B cell (primary cell): ENCODE results near the gene UCMA. TPM values are rescaled to one million over a fixed set of nuclear protein-coding genes. Genes with fewer than 3 reads are reported as not detected.
"Not testable (repeated sequence)": the region's sequence is repeated elsewhere in the genome, so short reads cannot be mapped to it uniquely, and the experiment has no call there.

Experiments
- ATAC-seq: fragments of 200-7000 bp; cut with Tn5 transposase; one replicate; pipeline ENCODE4 v1.10.0; 2021; ENCODE audit warnings: low read depth, mild to moderate bottlenecking, moderate number of reproducible peaks, moderate library complexity
- CTCF ChIA-PET: fragments of 350-600 bp; sonication (Branson Sonifier 250); formaldehyde crosslinking; loops from one replicate; lab custom pipeline; 2021; ENCODE audit warnings: antibody characterized with exemption, inconsistent platforms; lab: Charles Lee
- POLR2A ChIA-PET: fragments of 350-600 bp; sonication (Branson Sonifier 250); formaldehyde crosslinking; loops from one replicate; lab custom pipeline; 2021; ENCODE audit warnings: antibody characterized with exemption; lab: Charles Lee
- DNase-seq: peaks from one replicate; pipeline ENCODE4 v3.0.0; 2013
- H2AFZ ChIP-seq: 2 replicates; pipeline ENCODE4 v1.6.1; 2012; ENCODE audit warnings: mild to moderate bottlenecking, low read depth, low read length; ENCODE audit not compliant: insufficient read depth, poor library complexity, severe bottlenecking
- H3K27ac ChIP-seq, 2 donors: 1 replicate in 1 of 2; 2 replicates in 1 of 2; pipeline ENCODE4 v1.5.1; 2012 to 2013; ENCODE audit warnings: low read length in 2 of 2, mild to moderate bottlenecking in 2 of 2, moderate library complexity in 1 of 2
- H3K27me3 ChIP-seq, 4 experiments: fragments of 200-600 bp in 1 of 4; sonication (generic) in 1 of 4; replicated peaks in 1 of 4; 1 replicate in 2 of 4; 2 replicates in 2 of 4; pipeline versions ENCODE4 v1.6.1 to v1.7.0; 2013 to 2016; ENCODE audit warnings: low read length in 3 of 4, mild to moderate bottlenecking in 2 of 4, mixed read lengths in 1 of 4, moderate library complexity in 1 of 4; ENCODE audit not compliant: insufficient read depth in 4 of 4, control insufficient read depth in 3 of 4; ENCODE audit errors: control extremely low read depth in 1 of 4
- H3K36me3 ChIP-seq, 2 experiments: replicated peaks in 1 of 2; 1 replicate in 1 of 2; 2 replicates in 1 of 2; pipeline versions ENCODE4 v1.6.1 to v1.7.1; 2013; ENCODE audit warnings: low read length in 1 of 2; ENCODE audit not compliant: insufficient read depth in 2 of 2, control insufficient read depth in 1 of 2; ENCODE audit errors: control extremely low read depth in 1 of 2, extremely low read depth in 1 of 2
- H3K4me1 ChIP-seq, 2 donors: fragments of 200-600 bp in 1 of 2; sonication (generic) in 1 of 2; 1 replicate in 1 of 2; 2 replicates in 1 of 2; pipeline versions ENCODE4 v1.5.1 to v1.6.1; 2013 to 2017; ENCODE audit warnings: low read length in 2 of 2; ENCODE audit not compliant: control insufficient read depth in 2 of 2, insufficient read depth in 2 of 2
- H3K4me2 ChIP-seq: replicated peaks from 2 replicates; pipeline ENCODE3; 2012; ENCODE audit warnings: mild to moderate bottlenecking, low read depth, low read length; ENCODE audit not compliant: poor library complexity, severe bottlenecking
- H3K4me3 ChIP-seq, 5 experiments: fragments of 200-600 bp in 1 of 5; sonication (generic) in 1 of 5; 1 replicate in 3 of 5; 2 replicates in 2 of 5; pipeline versions ENCODE4 v1.5.1 to v1.7.0; 2011 to 2016; ENCODE audit warnings: low read length in 4 of 5, mild to moderate bottlenecking in 4 of 5, low read depth in 2 of 5, control low read depth in 1 of 5, moderate library complexity in 1 of 5; ENCODE audit not compliant: insufficient read depth in 1 of 5; ENCODE audit errors: control extremely low read depth in 1 of 5, extremely low read depth in 1 of 5
- H3K79me2 ChIP-seq: fragments of 200-600 bp; sonication (generic); one replicate; pipeline ENCODE4 v1.6.0; 2016; ENCODE audit warnings: low read length; ENCODE audit not compliant: control insufficient read depth, insufficient read depth
- H3K9ac ChIP-seq: fragments of 200-600 bp; sonication (generic); 2 replicates; pipeline ENCODE4 v1.6.1; 2017; ENCODE audit warnings: mild to moderate bottlenecking, low read length, moderate library complexity
- H3K9me3 ChIP-seq, 3 donors: one replicate each; pipeline versions ENCODE4 v1.6.1 to v1.7.1; 2013; ENCODE audit warnings: low read length in 2 of 3; ENCODE audit not compliant: control insufficient read depth in 2 of 3, insufficient read depth in 1 of 3; ENCODE audit errors: control extremely low read depth in 1 of 3
- H4K20me1 ChIP-seq: 2 replicates; pipeline ENCODE4 v1.6.0; 2012; ENCODE audit warnings: mild to moderate bottlenecking, low read length; ENCODE audit not compliant: insufficient read depth, control insufficient read depth, poor library complexity, severe bottlenecking
- H3K27ac Mint-ChIP-seq: one replicate; pipeline ENCODE4 v1.8.0; 2021; ENCODE audit warnings: mixed read lengths
- H3K27me3 Mint-ChIP-seq: one replicate; pipeline ENCODE4 v1.8.0; 2021; ENCODE audit warnings: mixed read lengths
- H3K4me1 Mint-ChIP-seq: one replicate; pipeline ENCODE4 v1.8.0; 2021; ENCODE audit warnings: mixed read lengths
- H3K4me3 Mint-ChIP-seq: one replicate; pipeline ENCODE4 v1.8.0; 2021; ENCODE audit warnings: mixed read lengths
- H3K9me3 Mint-ChIP-seq: one replicate; pipeline ENCODE4 v1.8.0; 2022; ENCODE audit warnings: mixed read lengths; ENCODE audit not compliant: insufficient read depth
- EZH2 ChIP-seq: IDR thresholded peaks from 2 replicates; pipeline ENCODE4 v1.6.1; 2012; ENCODE audit warnings: borderline replicate concordance, low read depth, mild to moderate bottlenecking, moderate library complexity, low read length; ENCODE audit not compliant: insufficient read depth, poor library complexity, severe bottlenecking
- WGBS: methylation state at CpG from one replicate; pipeline ENCODE4 v1.1.5; 2013; ENCODE audit warnings: missing lambda C conversion rate; ENCODE audit not compliant: insufficient coverage; 5-methylcytosine and 5-hydroxymethylcytosine counted together
- intact Hi-C: fragments of 100-400 bp; cut with micrococcal nuclease; formaldehyde crosslinking; loops from one replicate; pipeline ENCODE4 v1.10.0; 2022
- polyA plus RNA-seq: library from polyadenylated mRNA; depleted of rRNA; stranded (reverse); fragments of >200 nt; gene quantifications from 2 replicates; pipeline ENCODE4 v1.2.3, GENCODE V29; 2012
- total RNA-seq, 2 donors: library from RNA; stranded (reverse); fragments of 120-200 nt in 1 of 2; gene quantifications; 1 replicate in 1 of 2; 2 replicates in 1 of 2; pipeline versions ENCODE4 v1.2.3 to v1.2.4, GENCODE V29; 2013 to 2022
- TF ChIP-seq, protein P1 (sequence below): fragments of 200-600 bp; IDR thresholded peaks from one replicate; pipeline ENCODE4 v1.8.0; 2022; ENCODE audit warnings: antibody characterized with exemption, mild to moderate bottlenecking

The UCMA gene
- total and polyA plus RNA-seq, 2 donors (not counting 1 experiment from before 2014, with no cell fraction given) = not detected

DNA sequence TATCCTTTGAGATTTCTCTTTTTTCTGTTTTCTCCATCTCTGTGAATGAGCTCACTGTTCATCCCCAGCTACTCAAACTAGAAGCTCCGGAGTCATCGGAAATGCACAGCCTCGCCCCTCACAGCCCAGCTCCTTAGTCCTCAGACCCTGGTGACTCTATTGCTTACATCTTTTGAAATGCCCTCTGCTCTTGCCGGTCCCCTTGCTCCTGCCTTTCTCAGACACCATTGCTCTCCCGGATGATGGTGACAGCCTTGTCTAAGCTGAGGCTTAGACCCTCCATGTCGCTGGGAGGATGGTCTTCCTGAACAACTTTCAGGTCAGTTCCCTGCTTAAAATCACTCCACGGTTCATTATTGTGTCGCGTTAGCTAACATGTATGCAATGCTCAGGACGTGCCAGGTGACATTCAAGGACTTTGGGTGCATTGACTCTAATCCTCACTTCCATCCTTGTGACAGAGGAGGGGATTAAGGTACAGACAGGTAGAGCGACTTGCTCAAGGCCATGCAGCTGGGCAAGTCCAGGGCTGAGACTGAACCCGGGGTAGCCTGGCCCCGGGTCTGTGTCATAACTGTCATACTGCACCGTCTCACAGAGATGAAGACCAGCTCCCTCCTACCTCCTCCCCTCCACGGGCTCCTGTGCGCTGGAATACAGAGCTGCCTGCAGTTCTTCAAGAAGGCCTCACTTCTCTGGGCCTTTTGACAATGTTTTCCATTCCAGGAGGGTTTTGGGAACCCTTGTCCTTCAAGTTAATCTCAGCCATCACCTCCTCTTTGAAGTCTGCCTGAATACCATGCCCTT lies 4.3 kb upstream of the UCMA start:
- Histone ChIP-seq H3K36me3 (no peaks in the 10 kb centered on the region), H3K9ac (no peak overlapping the region), H4K20me1 (no peaks in the 10 kb centered on the region), H3K9me3 (no peaks in the 10 kb centered on the region), H3K4me1 (no peaks in the 10 kb centered on the region), H2AFZ (no peak overlapping the region), H3K4me2 (no peak overlapping the region), H3K79me2 (no peaks in the 10 kb centered on the region), H3K27me3 (peaks cover 0 to 2% (median 0%) of the 10 kb centered on the region in 4 experiments), H3K27ac (no peak overlapping the region), H3K4me3 (no peak overlapping the region)
- ChIA-PET CTCF (no interaction called here), POLR2A (no interaction called here)
- no peak overlapping the region for H3K4me3 Mint-ChIP-seq
- intact Hi-C loops = no loop called here
- 95% methylated on average over 14 of the region's 16 CpGs for WGBS
- H3K4me1 Mint-ChIP-seq = no peaks in the 10 kb centered on the region
- H3K27ac Mint-ChIP-seq = no peak overlapping the region
- ATAC-seq = no peak
- no peak for DNase-seq
- peaks cover 4% of the 10 kb centered on the region for H3K27me3 Mint-ChIP-seq
- TF ChIP-seq, protein P1, sequence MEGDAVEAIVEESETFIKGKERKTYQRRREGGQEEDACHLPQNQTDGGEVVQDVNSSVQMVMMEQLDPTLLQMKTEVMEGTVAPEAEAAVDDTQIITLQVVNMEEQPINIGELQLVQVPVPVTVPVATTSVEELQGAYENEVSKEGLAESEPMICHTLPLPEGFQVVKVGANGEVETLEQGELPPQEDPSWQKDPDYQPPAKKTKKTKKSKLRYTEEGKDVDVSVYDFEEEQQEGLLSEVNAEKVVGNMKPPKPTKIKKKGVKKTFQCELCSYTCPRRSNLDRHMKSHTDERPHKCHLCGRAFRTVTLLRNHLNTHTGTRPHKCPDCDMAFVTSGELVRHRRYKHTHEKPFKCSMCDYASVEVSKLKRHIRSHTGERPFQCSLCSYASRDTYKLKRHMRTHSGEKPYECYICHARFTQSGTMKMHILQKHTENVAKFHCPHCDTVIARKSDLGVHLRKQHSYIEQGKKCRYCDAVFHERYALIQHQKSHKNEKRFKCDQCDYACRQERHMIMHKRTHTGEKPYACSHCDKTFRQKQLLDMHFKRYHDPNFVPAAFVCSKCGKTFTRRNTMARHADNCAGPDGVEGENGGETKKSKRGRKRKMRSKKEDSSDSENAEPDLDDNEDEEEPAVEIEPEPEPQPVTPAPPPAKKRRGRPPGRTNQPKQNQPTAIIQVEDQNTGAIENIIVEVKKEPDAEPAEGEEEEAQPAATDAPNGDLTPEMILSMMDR = no peak
- TF ChIP-seq EZH2 = no peak
- no peaks in the 10 kb centered on the region for H3K9me3 Mint-ChIP-seq

DNA sequence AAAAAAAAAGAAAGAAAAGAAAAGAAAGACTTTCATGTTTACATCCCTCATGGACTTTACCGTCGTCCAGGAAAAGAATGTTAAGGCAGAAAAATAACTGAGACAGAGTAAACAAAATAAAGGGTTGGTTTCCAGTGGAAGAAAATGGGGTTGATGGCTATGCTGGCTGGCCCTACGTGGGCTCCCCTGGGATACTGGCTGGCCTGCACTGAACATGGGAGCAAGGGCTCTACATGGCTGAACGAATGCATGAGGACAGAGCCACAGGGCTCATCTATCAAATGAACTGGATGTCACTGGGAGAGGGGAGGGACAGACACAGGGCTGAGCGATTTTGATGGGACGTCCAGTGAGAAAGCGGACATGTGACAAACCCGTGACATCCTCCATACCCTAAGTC lies 2.5 kb upstream of the UCMA start:
- Histone ChIP-seq H3K9ac (no peak overlapping the region), H3K4me3 (no peak overlapping the region), H3K27ac (no peak overlapping the region), H3K4me1 (no peaks in the 10 kb centered on the region), H3K27me3 (no peaks in the 10 kb centered on the region), H3K36me3 (no peaks in the 10 kb centered on the region), H3K9me3 (no peaks in the 10 kb centered on the region), H3K79me2 (no peaks in the 10 kb centered on the region), H3K4me2 (no peak overlapping the region), H4K20me1 (no peaks in the 10 kb centered on the region), H2AFZ (no peak overlapping the region)
- intact Hi-C loops = no loop called here
- ChIA-PET CTCF (interaction anchor here (0.7 kb wide), 1 partner anchor 501 kb away, joined by 3 read pairs; no protein-coding TSS in a partner anchor), POLR2A (no interaction called here)
- TF ChIP-seq, protein P1 = no peak
- Mint-ChIP-seq H3K27ac (peak overlapping the region; percentile 5), H3K4me1 (no peaks in the 10 kb centered on the region), H3K9me3 (no peaks in the 10 kb centered on the region), H3K4me3 (no peak overlapping the region), H3K27me3 (no peaks in the 10 kb centered on the region)
- ATAC-seq (no peak), DNase-seq (no peak)
- 100% methylated on average over 4 of the region's 8 CpGs for WGBS

DNA sequence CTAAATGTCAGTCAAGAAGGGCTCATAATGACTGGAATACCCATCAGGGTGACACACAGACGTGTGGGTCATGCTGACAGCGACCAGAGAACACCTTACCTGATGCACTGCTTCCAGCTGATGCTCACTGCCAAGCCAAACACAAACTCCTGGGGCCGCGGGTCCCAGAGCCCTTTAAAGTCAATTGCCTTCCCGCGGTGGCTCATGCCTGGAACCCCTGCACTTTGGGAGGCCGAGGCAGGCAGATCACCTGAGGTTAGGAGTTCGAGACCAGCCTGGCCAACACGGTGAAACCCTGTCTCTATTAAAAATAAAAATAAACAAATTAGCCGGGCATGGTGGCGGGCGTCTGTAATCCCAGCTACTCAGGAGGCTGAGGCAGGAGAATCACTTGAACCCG lies 562 bp upstream of the UCMA start:
- H4K20me1 ChIP-seq, H3K4me1 ChIP-seq, H3K9me3 Mint-ChIP-seq, H3K36me3 ChIP-seq, H3K4me2 ChIP-seq, H3K4me3 ChIP-seq, H3K27ac ChIP-seq, intact Hi-C loops, H3K9me3 ChIP-seq, H3K4me1 Mint-ChIP-seq, POLR2A ChIA-PET, H3K27ac Mint-ChIP-seq, H3K27me3 ChIP-seq, H2AFZ ChIP-seq, H3K9ac ChIP-seq, H3K79me2 ChIP-seq, CTCF ChIA-PET, ATAC-seq, DNase-seq, H3K4me3 Mint-ChIP-seq, H3K27me3 Mint-ChIP-seq: not testable (repeated sequence)
- 90% methylated on average over 9 of the region's 13 CpGs for WGBS
